ENCODE results near the gene ATP8B4.

The ATP8B4 gene

DNA sequence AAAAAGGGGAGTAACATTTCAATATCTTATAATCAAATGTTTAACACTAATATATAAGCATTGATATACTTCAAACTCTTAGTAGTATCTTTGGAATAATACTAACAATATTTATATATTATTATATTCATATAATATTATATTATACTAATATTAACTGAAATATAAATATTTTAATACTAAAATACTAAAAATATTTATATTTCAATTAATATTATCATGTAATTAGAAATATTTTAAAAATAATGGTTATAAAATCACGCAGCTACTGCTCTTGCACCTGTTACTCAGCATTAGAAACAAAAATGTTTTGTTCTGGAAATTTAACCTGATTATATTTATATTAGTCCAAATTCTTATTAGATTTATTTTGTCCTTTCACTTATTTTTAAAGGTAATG, 12.6 kb upstream of the ATP8B4 start:
- TF ChIP-seq, protein P1, sequence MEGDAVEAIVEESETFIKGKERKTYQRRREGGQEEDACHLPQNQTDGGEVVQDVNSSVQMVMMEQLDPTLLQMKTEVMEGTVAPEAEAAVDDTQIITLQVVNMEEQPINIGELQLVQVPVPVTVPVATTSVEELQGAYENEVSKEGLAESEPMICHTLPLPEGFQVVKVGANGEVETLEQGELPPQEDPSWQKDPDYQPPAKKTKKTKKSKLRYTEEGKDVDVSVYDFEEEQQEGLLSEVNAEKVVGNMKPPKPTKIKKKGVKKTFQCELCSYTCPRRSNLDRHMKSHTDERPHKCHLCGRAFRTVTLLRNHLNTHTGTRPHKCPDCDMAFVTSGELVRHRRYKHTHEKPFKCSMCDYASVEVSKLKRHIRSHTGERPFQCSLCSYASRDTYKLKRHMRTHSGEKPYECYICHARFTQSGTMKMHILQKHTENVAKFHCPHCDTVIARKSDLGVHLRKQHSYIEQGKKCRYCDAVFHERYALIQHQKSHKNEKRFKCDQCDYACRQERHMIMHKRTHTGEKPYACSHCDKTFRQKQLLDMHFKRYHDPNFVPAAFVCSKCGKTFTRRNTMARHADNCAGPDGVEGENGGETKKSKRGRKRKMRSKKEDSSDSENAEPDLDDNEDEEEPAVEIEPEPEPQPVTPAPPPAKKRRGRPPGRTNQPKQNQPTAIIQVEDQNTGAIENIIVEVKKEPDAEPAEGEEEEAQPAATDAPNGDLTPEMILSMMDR (IDR thresholded peaks at IDR 0.05; ENCODE audit: low read depth, low read length, missing control alignments) = no peak
- no peak for DNase-seq (ENCODE audit: extremely low read depth, low read depth)
- H3K4me3 ChIP-seq (replicated peaks; ENCODE audit: low read depth, low read length) = no peak overlapping the region

DNA sequence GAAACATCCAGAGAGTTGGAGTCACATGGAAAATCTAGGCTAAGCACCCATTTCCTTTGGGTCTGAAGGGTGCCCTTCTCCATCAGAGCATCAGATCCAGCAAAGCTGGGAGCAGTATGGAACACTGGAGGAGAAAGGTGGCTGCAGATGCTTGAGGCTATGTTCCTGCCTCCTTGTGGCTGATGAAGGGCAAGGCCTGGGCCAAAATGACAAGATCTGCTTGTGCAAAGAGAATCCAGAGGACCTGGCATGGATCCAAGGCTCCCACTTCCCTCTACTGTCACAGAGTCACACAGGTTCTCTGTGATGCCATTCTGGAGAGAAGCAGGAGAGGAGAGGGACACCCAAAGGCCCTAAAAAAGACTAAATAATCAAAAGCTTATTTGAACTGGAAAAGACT, 9.2 kb upstream of the ATP8B4 start:
- TF ChIP-seq, protein P1 (IDR thresholded peaks at IDR 0.05; ENCODE audit: low read depth, low read length, missing control alignments) = no peak
- no peak overlapping the region for H3K4me3 ChIP-seq (replicated peaks; ENCODE audit: low read depth, low read length)
- no peak for DNase-seq (ENCODE audit: extremely low read depth, low read depth)

DNA sequence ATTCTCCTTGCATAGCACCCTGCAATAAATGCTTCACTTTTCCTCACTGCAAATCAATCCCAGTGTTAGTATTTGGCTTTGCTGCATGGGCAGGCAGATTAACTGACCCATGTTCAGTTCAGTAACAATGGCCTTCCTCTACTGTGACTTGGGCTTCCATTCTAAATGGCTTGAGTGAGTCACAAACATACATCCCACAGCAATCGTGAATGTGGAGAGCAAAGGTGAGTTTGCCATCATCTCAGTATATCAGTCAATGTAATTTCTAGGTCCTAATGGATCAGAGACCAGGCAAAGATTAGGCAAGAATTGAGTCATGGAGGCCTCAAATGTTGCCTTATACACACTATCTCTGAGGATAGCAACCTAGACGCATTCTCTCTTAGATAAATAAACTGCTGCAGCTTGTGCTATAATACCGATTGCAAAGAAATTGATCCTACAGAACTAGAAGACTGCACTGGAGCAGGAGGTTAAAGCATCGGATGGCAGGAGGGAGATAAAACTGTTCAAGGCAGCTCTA, 8.3 kb upstream of the ATP8B4 start:
- no peak for DNase-seq (ENCODE audit: extremely low read depth, low read depth)
- TF ChIP-seq, protein P1 (IDR thresholded peaks at IDR 0.05; ENCODE audit: low read depth, low read length, missing control alignments) = no peak

DNA sequence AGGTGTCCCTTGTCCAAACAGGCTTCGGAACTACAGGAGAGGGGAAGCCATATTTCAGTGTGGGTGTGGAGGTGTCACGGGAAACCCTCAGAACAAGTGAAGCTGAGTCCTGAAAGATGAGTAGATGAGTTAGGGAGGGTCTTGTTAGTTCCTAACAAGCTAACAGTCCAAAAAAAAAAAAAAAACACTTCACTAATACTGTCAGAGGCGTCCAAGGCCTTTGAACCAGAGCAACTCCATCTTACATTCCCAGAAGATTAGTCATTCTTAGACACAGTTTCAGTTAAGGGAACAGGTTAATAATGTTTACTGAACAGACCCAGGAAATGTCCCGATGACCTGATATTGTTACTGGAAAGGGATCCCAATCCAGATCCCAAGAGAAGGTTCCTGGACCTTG, 7.0 kb upstream of the ATP8B4 start:
- TF ChIP-seq, protein P1 (IDR thresholded peaks at IDR 0.05; ENCODE audit: low read depth, low read length, missing control alignments) = no peak
- DNase-seq (ENCODE audit: extremely low read depth, low read depth) = no peak
- H3K4me3 ChIP-seq (replicated peaks; ENCODE audit: low read depth, low read length) = no peak overlapping the region

More for the DNA sequence above, 8.3 kb upstream of the ATP8B4 start:
- H3K4me3 ChIP-seq (replicated peaks; ENCODE audit: low read depth, low read length) = no peak overlapping the region

DNA sequence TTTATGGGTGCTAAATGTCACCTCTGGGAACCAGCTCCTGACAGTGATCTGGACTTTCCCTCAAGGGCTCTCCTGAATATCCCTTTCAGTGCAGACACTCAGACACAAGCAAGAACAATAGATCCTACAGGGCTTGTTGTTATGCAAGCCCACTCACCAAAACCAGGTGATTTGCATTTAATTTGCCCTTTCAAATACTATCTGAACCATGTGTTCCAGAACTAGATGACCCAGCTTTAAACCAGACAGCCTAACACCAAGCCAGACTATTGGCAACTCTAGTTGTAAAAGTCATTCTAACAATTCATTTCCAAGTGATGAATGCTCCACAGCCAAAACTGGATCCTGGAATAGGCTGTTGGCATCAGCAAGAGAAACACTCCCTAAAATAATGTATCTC, 5.6 kb upstream of the ATP8B4 start:
- no peak overlapping the region for H3K4me3 ChIP-seq (replicated peaks; ENCODE audit: low read depth, low read length)
- TF ChIP-seq, protein P1 (IDR thresholded peaks at IDR 0.05; ENCODE audit: low read depth, low read length, missing control alignments) = no peak
- no peak for DNase-seq (ENCODE audit: extremely low read depth, low read depth)

DNA sequence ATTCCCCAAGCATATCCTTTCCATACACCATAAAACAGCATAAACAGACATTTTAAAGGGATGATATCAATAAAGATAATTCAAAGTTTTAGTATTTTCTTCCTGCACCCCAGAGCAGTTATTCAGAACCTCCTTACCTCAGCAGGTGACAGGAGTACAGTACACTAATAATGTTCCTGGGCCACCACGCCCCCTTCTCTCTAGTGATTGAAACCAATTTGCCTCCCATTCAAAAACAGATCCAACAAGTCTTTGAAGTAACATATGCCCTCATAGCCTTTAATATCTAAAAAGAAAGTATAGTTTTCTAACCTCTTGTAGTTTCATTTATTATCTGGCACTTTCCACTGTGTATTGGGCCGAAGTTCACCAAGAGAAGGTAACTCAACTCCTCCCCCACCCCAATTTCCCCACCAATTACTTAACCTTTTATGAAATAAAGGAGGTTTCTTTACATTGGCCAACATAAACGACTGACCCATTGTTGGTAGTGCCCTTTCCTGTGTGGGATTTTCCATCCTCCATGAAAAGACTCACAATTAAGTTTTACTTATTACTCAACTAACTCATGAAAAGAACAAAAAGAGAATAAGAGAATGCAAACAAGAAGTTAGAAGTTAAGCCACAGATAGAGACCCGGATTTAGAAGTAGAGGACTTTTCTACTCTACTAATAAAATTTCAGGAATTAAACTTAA, 5.0 kb upstream of the ATP8B4 start:
- no peak overlapping the region for H3K4me3 ChIP-seq (replicated peaks; ENCODE audit: low read depth, low read length)
- TF ChIP-seq, protein P1 (IDR thresholded peaks at IDR 0.05; ENCODE audit: low read depth, low read length, missing control alignments) = no peak

More for the DNA sequence above, 5.0 kb upstream of the ATP8B4 start:
- no peak for DNase-seq (ENCODE audit: extremely low read depth, low read depth)
